SK-N-SH treated with all-trans-retinoic acid at 6 μM for 48 hours (cell line): ENCODE results near the gene PLD1.
A peak's percentile ranks its signal among the peaks of the same experiment; 100 is the strongest.

ENCODE experiments used
- BACH2 ChIP-seq: fragments of 250-450 bp; sonication (Bioruptor Pico); IDR thresholded peaks from 2 replicates; pipeline ENCODE4 v1.9.0; 2021; ENCODE audit warnings: mild to moderate bottlenecking, borderline replicate concordance
- ESRRG ChIP-seq: fragments of 250-450 bp; sonication (Bioruptor Pico); IDR thresholded peaks from 2 replicates; pipeline ENCODE4 v1.6.1; 2021; ENCODE audit warnings: mild to moderate bottlenecking
- OSR1 ChIP-seq: fragments of 250-450 bp; sonication (Bioruptor Pico); IDR thresholded peaks from 2 replicates; pipeline ENCODE4 v1.8.0; 2022; ENCODE audit warnings: moderate library complexity, mild to moderate bottlenecking, inconsistent platforms
- RARB ChIP-seq: fragments of 250-450 bp; sonication (Bioruptor Pico); IDR thresholded peaks from 2 replicates; pipeline ENCODE4 v1.8.0; 2021; ENCODE audit warnings: mild to moderate bottlenecking, moderate library complexity
- ZC3H10 ChIP-seq: fragments of 250-450 bp; sonication (Bioruptor Pico); IDR thresholded peaks from 2 replicates; pipeline ENCODE4 v1.5.1; 2021; ENCODE audit warnings: mild to moderate bottlenecking, moderate library complexity
- ZFP3 ChIP-seq: fragments of 250-450 bp; sonication (Bioruptor Pico); IDR thresholded peaks from 2 replicates; pipeline ENCODE4 v1.5.0; 2020; ENCODE audit warnings: mild to moderate bottlenecking, moderate library complexity
- ZFP30 ChIP-seq: fragments of 450-650 bp; formaldehyde crosslinking; IDR thresholded peaks from 2 replicates; pipeline ENCODE4 v1.5.0; 2022; ENCODE audit warnings: mild to moderate bottlenecking, moderate library complexity
- ZNF70 ChIP-seq: fragments of 450-650 bp; formaldehyde crosslinking; IDR thresholded peaks from 2 replicates; pipeline ENCODE4 v1.5.0; 2020; ENCODE audit warnings: mild to moderate bottlenecking, moderate library complexity
- ZNF8 ChIP-seq: fragments of 450-650 bp; formaldehyde crosslinking; IDR thresholded peaks from 2 replicates; pipeline ENCODE4 v1.5.0; 2020; ENCODE audit warnings: mild to moderate bottlenecking, moderate library complexity
- TF ChIP-seq, protein P1 (sequence below): fragments of 250-450 bp; sonication (Bioruptor Pico); IDR thresholded peaks from 2 replicates; pipeline ENCODE4 v1.8.0; 2020; ENCODE audit warnings: mild to moderate bottlenecking, moderate library complexity, borderline replicate concordance
- TF ChIP-seq, protein P2 (sequence below): fragments of 250-450 bp; sonication (Bioruptor Pico); IDR thresholded peaks from 2 replicates; pipeline ENCODE4 v1.8.0; 2021; ENCODE audit warnings: low read depth, mild to moderate bottlenecking, moderate library complexity, borderline replicate concordance

DNA sequence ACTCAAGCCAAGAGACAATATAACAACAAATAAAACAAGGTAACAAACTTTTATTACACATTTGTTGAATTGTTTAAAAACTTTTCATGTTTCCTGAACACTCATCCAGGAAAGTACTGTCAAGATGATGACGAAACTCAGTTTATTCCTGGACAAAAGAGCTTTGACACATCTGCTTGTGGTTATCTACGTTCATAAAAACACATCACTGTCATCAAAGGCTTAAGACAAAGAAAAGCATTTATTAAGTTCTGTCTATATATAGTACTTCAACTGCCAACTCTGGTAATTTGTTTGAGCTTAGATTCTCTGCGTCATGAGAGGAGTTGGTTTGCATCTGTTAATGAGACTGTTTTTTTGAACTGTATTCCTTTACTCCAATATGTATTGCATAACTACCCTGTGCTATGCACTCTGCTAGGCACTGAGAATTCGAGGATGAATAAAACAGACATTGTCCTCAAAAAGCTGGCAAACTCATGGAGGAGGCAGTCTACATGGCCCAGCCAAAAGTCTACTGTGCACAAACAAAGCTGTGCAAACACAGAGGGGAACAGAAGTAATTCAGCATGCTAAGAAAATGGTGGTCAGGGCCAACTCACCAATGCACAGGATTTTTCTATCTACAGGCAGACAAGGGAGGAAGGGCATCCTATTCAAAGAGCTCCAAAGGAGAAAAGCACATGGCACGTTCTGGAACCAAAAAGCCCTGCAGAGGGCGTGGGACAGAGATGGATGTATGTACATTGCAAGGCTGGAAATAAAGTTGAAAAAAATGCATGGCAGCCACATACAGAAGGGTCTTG is 21.5 kb downstream of the PLD1 start:
- TF ChIP-seq ZNF8 (CRISPR knock-in tag) = no peak
- TF ChIP-seq ZNF70 (CRISPR knock-in tag) = no peak
- TF ChIP-seq ZFP3 (CRISPR knock-in tag) = no peak
- TF ChIP-seq, protein P1, sequence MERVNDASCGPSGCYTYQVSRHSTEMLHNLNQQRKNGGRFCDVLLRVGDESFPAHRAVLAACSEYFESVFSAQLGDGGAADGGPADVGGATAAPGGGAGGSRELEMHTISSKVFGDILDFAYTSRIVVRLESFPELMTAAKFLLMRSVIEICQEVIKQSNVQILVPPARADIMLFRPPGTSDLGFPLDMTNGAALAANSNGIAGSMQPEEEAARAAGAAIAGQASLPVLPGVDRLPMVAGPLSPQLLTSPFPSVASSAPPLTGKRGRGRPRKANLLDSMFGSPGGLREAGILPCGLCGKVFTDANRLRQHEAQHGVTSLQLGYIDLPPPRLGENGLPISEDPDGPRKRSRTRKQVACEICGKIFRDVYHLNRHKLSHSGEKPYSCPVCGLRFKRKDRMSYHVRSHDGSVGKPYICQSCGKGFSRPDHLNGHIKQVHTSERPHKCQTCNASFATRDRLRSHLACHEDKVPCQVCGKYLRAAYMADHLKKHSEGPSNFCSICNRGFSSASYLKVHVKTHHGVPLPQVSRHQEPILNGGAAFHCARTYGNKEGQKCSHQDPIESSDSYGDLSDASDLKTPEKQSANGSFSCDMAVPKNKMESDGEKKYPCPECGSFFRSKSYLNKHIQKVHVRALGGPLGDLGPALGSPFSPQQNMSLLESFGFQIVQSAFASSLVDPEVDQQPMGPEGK (CRISPR knock-in tag) = no peak
- TF ChIP-seq, protein P2, sequence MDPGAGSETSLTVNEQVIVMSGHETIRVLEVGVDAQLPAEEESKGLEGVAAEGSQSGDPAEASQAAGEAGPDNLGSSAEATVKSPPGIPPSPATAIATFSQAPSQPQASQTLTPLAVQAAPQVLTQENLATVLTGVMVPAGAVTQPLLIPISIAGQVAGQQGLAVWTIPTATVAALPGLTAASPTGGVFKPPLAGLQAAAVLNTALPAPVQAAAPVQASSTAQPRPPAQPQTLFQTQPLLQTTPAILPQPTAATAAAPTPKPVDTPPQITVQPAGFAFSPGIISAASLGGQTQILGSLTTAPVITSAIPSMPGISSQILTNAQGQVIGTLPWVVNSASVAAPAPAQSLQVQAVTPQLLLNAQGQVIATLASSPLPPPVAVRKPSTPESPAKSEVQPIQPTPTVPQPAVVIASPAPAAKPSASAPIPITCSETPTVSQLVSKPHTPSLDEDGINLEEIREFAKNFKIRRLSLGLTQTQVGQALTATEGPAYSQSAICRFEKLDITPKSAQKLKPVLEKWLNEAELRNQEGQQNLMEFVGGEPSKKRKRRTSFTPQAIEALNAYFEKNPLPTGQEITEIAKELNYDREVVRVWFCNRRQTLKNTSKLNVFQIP (CRISPR knock-in tag) = no peak
- TF ChIP-seq BACH2 (CRISPR knock-in tag) = no peak
- no peak for TF ChIP-seq ESRRG (CRISPR knock-in tag)
- TF ChIP-seq OSR1 (CRISPR knock-in tag) = no peak
- 0 out of 2 replicates have a peak, but pooled peaks have one; percentile 63 for TF ChIP-seq RARB
- TF ChIP-seq ZC3H10 (CRISPR knock-in tag) = peak; percentile 86; the same call in 1 of the 2 replicates
- TF ChIP-seq ZFP30 = no peak
